HG03442 (cell line): Measurements from ENCODE around the gene PLCD3.

Source experiments
- ATAC-seq: cut with Tn5 transposase; IDR thresholded peaks from one replicate; pipeline ENCODE4 v1.9.1; 2021; ENCODE audit warnings: mild to moderate bottlenecking, moderate library complexity; ENCODE audit not compliant: unreplicated experiment

PLCD3 gene

DNA sequence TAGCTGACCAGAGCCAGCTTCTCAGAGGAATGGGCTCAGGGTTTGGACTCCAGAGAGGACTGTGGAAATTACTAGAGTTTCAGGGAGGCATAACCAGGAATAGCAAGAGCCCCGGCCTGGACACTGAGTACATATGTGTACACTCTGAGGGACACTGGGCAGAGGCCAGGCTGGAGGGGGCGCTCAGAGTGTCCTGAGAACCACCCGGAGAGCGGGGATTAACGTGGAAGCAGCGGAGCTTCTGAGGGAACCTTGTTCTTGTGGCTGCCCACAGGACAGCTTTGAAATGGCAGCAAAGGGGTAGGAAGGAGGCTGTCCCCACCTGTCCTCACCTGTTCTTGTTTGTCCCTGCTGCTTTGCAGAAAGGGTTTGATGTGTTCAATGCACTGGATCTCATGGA, 27.8 kb downstream of the PLCD3 start:
- no peak for ATAC-seq

DNA sequence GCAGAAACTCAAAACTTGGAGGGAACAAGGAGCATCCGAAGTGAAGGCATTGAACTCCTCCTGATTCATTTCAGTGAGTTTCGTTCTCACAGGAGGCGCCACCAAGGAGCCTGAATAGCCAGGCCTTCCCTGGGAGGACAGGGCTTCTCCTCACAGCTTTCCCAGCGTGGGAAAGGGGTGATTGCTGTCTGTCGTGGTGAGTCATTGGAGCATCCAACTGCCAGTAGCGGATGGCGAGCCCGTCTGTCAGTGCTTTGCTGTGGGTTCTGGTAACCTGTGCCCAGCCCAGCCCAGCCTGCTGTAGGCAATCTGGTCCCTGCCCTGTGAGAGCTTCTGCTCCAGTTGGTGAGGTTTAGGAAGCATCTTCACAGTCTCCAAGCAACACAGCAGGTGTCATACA, 28.3 kb downstream of the PLCD3 start:
- ATAC-seq, result no peak

DNA sequence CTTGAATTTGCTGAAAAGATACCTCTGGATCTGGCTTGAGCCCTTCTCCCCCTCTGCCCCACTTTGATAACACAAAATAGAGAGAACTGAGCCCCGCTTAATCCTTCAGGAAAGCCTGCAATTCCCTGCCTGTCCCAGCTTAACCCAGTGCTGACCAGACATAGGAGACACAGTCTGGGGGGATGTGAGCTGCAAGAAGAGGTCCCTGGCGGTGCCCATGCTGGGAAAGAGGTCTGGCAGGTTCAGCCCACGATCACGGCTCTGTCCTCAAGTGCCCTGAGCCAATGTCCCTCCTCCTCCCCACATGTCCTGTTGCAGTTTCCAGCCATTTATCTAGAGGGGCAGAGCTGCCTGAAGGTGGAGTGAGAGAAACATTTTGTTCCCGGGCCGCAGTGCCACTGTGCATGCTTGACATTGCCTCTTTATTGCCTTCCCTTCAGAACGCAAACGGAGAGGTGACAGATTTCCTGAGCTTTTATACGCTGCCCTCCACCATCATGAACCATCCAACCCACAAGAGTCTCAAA, 29.0 kb downstream of the PLCD3 start:
- ATAC-seq, result no peak

DNA sequence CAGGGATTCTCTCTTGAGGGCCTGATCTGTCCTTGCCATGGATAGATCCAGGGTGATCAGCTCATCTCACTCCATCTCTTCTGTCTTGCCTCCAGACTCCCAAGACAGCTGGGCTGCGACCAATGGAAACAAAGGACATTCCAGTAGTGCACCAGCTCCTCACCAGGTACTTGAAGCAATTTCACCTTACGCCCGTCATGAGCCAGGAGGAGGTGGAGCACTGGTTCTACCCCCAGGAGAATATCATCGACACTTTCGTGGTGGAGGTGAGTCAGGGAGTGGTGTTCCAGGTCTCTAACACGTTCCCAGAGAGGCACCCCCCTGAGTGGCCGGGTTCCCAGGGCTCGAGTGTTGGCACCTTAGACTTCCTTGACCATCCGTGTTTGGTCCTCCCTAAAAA, 29.5 kb downstream of the PLCD3 start:
- no peak for ATAC-seq

DNA sequence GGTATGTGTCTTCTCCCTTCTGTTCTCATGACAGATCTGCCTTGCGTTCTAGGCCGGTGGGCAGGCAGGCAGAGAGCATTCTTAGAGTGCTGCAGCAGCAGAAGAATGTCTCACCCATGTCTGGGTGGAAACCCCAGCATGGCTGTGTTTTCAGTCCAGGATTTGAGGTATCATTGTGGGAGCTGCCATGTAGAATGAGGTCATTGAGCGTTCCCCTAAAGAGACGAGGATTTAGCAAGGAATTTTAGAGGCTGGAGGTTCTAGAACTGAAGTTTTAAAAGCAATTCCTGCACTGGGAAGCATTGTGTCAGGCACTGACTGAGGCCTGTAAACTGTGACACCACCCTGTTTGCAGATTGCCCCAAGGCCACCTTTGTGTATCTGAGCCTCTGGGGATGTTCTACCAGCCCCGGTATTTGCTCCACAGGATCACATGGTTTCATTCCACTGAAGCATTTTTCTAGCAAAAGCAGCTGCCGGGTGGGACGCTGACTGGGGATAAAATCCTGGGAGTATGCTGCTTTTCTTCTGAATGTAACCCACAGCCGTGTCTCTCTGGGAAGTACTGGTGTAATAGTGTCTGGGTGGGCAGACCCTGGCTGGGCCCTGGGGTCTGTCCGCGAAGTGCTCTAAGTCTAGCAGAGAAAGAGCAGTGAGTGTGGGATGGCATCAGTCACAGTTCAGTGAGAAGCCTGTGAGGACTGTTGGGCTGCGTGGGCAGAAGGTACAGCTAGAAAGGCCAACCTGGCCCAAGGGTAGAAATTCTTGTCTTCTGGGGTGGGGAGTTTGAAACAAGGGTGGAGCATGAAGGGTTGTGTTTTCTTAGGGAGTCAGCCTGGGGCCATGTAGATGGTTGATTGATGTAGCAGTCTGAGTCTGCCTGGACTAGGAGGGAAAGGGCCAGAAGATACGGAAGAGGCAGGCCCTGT, 30.2 kb downstream of the PLCD3 start:
- no peak for ATAC-seq

DNA sequence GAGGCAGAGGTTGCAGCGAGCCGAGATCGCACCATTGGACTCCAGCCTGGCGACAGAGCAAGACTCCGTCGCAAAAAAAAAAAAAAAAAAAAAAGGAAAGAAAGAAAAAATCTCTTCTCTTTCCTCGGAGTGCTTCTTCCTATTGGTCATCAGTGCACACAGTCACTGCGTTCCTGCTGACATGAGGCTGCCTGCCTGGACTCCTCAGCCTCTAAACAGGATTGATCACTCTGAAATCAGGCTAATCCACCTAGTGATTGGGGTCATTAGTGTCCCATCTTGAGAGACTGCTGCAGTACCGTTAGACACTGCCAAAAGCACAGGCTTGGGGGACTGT, 30.8 kb downstream of the PLCD3 start:
- ATAC-seq, result no peak

DNA sequence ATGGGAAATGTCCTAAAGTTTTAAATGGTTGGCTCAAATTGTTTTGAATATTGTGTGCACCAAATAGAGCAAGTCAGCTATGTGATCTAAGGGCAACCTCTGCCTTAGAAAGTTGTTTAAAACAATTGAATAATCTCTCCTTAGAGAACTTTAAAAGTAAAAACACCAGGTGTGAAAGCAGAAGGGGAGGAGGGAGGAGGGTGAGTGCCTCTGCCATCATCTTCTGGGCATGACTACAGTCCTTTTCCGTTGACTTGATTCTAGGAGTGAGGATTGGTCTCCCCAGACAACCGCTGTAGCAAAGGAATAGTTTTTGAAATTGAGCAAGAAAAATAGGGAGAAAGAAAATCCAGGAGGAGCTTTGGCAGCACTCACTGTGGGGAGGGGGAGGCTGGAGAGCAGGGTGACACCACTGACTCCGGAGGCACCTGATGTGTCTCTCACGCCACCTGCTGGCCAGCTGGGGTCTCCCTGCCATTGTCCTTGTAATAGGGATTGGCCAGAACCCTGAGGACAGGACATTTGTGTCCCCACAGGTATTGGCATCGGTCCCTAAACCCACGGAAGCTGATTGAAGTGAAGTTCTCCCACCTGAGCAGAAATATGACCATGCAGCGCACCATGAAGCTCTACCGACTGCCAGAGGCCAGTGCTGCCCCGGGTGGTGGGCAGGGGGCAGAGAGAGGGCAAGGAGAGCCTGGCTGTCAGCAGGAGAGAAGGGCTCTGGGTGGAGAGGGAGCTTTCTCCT, 33.3 kb downstream of the PLCD3 start:
- no peak for ATAC-seq

DNA sequence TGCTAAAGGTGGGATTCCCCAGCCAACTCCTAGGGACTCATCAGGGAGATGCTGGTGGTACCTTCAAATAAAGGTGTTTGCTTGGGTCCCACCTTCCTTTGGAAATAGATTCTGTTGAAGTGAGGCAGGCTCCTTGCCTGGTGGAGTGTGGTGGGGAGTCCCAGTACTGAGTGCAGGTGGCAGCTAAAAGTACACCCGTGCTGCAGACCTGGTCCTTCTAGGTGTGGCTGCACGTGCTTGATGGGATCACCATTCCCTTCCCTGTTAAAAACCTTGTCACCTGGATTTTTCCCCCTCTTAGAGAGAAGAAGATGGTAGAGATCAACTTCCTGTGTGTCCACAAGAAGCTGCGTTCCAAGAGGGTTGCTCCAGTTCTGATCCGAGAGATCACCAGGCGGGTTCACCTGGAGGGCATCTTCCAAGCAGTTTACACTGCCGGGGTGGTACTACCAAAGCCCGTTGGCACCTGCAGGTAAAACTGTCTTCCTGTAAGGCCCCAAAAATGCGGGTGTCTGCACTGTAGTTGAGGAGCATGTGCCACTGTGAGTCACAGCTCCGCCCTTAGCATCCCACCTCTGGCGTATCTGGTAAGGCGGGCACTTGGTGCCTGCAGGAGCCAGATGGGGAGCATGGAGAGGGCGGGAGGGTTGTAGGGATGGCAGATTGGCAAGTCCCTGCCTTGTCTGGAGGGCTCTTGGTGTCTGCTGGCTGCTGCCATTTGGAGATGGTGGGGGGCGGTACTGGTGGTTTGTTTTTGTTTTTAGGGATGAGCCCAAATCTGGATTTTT, 34.0 kb downstream of the PLCD3 start:
- no peak for ATAC-seq

DNA sequence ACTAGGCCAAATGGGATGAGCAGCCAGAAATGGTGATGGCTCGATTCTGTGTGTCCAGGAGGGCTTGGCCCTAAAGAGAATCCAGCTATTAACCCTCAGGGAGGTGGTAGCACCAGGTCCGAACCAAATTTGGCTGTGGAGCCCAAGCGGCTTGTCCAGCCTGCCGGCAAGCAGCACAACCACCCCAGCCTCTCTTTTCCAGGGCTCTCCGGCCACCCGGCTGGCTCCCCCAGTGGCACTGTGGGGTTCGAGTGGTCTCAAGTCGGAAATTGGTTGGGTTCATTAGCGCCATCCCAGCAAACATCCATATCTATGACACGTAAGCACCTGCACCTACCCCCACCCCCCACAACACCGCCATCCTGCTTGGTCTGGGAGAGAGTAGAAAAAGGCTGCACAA, 35.4 kb downstream of the PLCD3 start:
- ATAC-seq, result no peak

DNA sequence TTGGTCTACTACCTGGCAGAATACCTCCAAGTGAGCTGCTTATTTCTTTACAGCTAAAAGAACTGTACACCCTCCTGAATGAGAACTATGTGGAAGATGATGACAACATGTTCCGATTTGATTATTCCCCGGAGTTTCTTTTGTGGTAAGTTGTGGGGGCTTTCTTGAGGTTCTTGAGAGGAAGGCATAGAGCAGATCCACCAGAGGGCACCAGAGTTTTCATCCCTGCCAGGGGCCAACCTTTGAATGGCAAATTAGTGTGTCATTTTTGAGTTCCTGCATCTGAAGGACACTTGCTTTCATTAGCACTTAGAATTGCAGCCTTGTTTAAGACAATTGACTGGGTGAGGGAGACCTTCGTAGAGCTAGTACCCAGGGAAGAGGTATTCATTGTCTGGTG, 36.2 kb downstream of the PLCD3 start:
- no peak for ATAC-seq

DNA sequence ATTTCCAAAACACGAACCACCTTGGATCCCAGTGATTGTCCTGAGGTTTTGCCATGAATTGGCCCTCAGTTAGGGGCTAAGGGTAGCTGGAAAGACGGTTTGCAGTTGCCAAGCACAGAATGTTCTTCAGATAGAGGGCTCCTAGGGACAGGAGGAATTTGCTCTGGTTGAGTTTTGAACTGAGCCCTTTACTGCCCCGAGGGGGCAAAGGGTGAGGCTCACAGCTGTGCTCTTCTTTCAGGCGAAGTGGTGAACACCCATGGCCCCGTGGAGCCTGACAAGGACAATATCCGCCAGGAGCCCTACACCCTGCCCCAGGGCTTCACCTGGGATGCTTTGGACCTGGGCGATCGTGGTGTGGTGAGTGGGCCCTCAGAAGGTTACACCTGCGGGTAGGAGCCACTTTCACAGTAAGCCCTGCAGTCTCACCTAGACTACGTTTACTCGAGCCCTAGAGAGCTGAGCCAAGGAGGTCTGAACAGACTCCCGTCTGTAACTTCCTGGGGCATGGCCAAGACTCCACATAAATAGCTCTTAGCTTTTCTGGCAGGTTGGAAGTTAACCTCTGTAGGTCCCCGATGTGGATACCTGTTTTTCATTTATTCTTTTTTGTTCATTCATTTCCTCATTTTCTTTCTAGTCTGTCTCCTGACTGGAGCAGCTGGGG, 38.7 kb downstream of the PLCD3 start:
- no peak for ATAC-seq

DNA sequence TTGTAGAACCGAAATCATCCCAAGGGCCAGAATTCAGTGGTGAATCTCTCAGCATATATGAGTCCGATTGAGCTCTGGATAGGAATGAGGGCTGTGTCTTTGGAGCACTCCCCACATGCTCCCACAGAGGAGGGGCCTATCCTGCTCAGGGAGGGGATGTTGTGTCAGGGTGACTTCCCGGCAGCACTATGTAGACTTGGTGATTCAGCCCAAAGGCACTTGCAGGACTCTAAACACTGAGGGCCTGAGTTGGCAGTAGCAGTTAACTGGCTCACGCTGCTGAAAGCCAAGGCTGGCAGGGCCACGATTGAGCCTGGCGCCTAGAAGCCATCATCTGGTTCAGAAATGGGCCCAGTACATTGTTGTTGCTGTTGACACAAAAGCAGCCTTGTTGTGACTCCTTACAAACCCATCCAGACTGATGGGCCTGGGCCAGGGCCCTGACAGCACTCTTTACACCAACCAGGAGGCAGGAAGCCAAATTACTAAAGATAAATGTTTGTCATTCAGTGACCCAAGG, 39.3 kb downstream of the PLCD3 start:
- ATAC-seq, result no peak

DNA sequence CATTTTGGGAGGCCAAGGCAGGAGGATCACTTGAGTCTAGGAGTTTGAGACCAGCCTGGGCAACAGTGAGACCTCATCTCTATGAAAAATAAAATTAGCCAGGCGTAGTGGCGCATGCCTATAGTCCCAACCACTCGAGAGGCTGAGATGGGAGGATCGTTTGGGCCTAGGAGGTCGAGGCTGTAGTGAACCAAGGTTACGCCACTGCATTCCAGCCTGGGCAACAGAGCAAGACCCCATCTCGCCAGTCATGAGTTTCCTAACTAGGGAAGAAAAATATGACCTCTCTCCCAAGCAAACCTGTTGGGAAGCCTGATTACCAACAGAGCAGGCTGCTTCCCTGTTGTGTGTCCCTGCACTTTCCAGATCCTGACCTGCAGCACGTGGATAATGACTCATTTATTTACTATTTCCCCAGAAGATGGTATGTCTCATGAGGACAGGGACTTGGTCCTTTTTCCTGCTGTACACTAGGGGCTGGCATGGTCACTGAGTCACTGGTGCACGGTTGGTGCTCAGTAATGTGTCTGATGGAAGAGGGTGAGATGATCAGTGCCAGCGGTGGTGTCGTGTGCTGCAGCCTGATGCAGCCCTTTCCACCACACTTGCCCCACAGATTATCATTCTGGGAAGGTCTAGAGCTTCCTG, 40.4 kb downstream of the PLCD3 start:
- ATAC-seq, result no peak

DNA sequence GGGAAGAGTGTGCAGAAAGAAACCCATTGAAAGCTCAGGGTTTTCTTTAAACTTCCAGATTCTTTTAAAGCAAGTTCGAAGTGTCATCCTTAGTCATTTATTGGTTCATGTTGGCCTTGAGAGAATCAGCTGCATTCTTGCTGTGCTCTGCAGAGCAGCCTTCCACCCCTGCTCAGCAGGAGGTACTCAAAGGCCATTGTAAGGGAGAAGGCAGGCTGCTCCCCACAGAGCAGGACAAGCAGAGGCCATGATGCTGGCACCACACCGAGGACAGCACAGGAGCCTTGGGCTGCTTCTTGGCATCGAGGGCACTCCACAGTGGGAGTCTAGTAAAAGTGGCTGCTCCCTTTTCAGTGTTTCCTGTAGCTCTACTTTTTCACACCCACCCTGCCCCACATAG, 41.6 kb downstream of the PLCD3 start:
- ATAC-seq, result no peak

DNA sequence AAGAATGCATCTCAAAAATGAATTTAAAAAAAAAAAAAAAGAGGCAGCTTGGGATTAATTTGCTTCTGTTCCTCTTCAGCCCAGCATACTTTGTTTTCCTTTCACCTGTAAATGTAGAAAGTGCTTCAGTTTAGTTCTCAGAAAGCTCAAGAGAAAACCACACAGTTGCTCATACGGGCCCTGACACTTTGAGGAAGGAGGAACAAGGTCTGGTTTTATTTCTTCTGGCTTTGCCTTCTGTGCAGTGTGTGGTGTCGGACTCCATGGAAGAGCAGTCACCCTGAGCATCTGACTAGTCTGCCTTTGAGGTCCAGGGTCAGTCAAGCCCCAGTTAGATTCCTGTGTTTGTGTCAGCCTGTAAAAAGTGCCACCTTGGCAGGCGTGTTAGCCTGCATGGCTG, 43.6 kb downstream of the PLCD3 start:
- ATAC-seq, result no peak

DNA sequence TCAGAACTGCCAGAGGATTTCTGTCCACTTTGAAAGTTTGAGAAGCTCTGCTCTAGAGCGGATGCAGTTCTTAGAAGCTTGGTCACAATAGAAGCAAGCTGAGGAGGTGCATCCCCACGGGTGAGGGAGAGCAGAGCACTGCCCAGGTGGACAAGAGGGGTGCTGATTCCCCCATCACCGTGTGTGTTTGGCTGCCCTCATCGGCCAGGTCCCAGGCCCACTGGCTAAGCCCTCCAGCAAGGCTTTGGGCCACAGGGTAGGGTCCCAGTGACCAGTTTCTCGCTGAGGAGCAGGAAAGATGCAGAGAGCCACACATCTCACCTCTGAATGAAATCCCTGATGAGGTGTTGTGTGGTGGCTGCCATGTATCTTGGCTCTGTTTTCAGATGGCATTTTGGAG, 44.3 kb downstream of the PLCD3 start:
- no peak for ATAC-seq

DNA sequence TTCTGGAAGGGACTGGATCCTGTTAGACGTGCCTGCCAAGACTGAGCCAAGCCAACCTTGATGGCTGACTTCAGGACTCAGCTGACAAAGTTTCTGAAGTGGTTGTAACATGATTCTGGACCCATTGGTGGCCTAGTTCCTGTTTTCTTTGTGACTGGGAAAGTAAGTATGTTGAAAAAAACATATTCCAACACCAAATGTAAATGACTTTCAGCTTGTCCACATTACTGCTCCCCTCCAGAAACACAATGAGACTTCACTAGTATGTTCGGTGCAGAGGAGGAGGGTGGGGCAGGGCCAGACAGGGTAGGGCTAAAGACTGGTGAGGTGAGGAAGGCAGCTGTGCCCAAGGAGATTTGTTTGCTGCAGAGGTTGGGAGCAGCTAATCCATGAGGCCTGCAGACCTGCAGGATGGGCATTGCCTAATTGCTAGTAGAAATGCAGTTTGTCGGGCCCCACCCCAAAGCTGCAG, 44.8 kb downstream of the PLCD3 start:
- ATAC-seq, result no peak

DNA sequence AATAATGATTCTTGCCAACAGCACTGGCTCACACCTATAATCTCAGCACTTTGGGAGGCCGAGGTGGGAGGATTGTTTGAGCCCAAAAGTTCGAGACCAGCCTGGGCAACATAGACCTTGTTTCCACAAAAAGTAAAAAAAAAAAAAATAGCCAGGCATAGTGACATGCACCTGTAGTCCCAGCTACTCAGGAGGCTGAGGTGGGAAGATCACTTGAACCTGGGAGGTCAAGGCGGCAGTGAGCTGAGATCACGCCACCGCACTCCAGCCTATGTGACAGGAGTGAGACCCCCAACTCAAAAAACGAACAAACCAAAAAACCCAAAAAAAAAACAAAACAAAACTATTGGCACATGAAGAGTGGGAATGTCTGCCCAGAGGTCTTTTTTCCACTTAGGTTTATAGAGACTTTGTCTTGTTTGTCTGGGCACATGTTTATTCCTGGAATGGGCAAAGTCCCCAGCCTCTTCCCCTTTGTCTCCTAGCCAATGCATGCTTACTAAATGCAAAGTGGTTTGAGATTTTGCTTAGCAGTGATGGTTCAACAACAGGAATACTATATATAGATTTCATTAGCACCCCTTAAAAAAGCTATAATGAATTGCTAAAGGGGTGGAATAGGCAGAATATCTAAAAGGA, 45.3 kb downstream of the PLCD3 start:
- ATAC-seq, result no peak

DNA sequence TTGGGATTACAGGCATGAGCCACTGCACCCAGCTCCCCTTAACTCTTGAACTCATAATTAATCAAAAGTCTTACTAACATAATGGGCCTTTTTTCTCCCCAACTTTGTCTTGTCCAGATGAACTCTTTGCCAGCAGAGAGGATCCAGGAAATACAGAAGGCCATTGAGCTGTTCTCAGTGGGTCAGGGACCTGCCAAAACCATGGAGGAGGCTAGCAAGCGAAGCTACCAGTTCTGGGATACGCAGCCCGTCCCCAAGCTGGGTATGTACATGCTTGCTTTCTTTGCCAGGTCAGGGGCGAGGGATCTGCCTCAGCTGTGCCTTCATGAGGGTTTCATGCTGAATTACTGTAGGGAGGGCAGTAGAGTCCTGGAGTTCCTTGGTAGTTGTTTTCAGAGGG, 45.9 kb downstream of the PLCD3 start:
- no peak for ATAC-seq
